ENCODE data around the gene ESPL1. TPM values are rescaled to one million over a fixed set of nuclear protein-coding genes. Genes with fewer than 3 reads are reported as not detected.

Gene ESPL1
- polyA plus RNA-seq, 5 donors, result 8.4 to 20.4 (median 13.0) TPM

GRCh38 chr12:53230108-53230845 lies 37.8 kb upstream of the ESPL1 start:
- DNase-seq, result peak in 1 of 2 donors; percentile 68

GRCh38 chr12:53231671-53231920 lies 36.5 kb upstream of the ESPL1 start:
- no peak for DNase-seq

- DNase-seq, result no peak
These were observed 36.0 kb upstream of the ESPL1 start, which contains the start of gene RARG for GRCh38 chr12:53231921-53232645. TSS of gene RARG (minus strand) at chr12:53232209. CDS start at chr12:53227545, 4,664 bp downstream.

GRCh38 chr12:53232646-53233461 lies 35.2 kb upstream of the ESPL1 start:
- DNase-seq, result no peak

- DNase-seq, result no peak
These were observed 34.4 kb upstream of the ESPL1 start for GRCh38 chr12:53233671-53234121.

- no peak for DNase-seq
These were observed 33.7 kb upstream of the ESPL1 start for GRCh38 chr12:53234271-53234914.

- no peak for DNase-seq
These were observed 32.9 kb upstream of the ESPL1 start for GRCh38 chr12:53235164-53235563.

GRCh38 chr12:53235742-53236442 lies 32.2 kb upstream of the ESPL1 start:
- no peak for DNase-seq

GRCh38 chr12:53236443-53237111 lies 31.5 kb upstream of the ESPL1 start:
- DNase-seq, result no peak

- DNase-seq, result no peak
These were observed 28.3 kb upstream of the ESPL1 start for GRCh38 chr12:53239643-53240258.

- no peak for DNase-seq
These were observed 26.3 kb upstream of the ESPL1 start for GRCh38 chr12:53241623-53242412.

- no peak for DNase-seq
These were observed 23.8 kb upstream of the ESPL1 start for GRCh38 chr12:53244337-53244736.

- DNase-seq, result no peak
These were observed 22.8 kb upstream of the ESPL1 start for GRCh38 chr12:53245286-53245685.

- DNase-seq, result peak; percentile 68 to 76
These were observed 16.4 kb upstream of the ESPL1 start for GRCh38 chr12:53251477-53252348.

GRCh38 chr12:53252349-53252916 lies 15.7 kb upstream of the ESPL1 start:
- no peak for DNase-seq

GRCh38 chr12:53253298-53253697 lies 14.8 kb upstream of the ESPL1 start:
- no peak for DNase-seq

- no peak for DNase-seq
These were observed 13.1 kb upstream of the ESPL1 start for GRCh38 chr12:53254816-53255545.

All from right lung (tissue), 5 donors.